CD8-positive, alpha-beta memory T cell (primary cell): ENCODE measurements around the gene SSC5D. TPM values are rescaled to one million over a fixed set of nuclear protein-coding genes. Genes with fewer than 3 reads are reported as not detected.
A peak's percentile ranks its signal among the peaks of the same experiment; 100 is the strongest.

ENCODE experiments used
- CTCF ChIA-PET: fragments of 350-600 bp; sonication (Branson Sonifier 250); formaldehyde crosslinking; loops from one replicate; lab custom pipeline; 2021; ENCODE audit warnings: antibody characterized with exemption; lab: Charles Lee
- POLR2A ChIA-PET: fragments of 350-600 bp; sonication (Branson Sonifier 250); formaldehyde crosslinking; loops from one replicate; lab custom pipeline; 2021; ENCODE audit warnings: antibody characterized with exemption; lab: Charles Lee
- DNase-seq, 5 donors: peaks; one replicate each; pipeline versions ENCODE4 v3.0.0 to v3.0.0-alpha.2; 2020 to 2022; ENCODE audit warnings: mixed read lengths in 1 of 5
- H3K27ac ChIP-seq: one replicate; pipeline ENCODE4 v1.7.0; 2013; ENCODE audit warnings: low read depth, mild to moderate bottlenecking, low read length, moderate library complexity
- H3K27me3 ChIP-seq: 2 replicates; pipeline ENCODE4 v1.7.0; 2013; ENCODE audit warnings: low read length, mild to moderate bottlenecking; ENCODE audit not compliant: insufficient read depth, poor library complexity, severe bottlenecking
- H3K36me3 ChIP-seq: 2 replicates; pipeline ENCODE4 v1.7.0; 2013; ENCODE audit warnings: mild to moderate bottlenecking, low read length, moderate library complexity; ENCODE audit not compliant: insufficient read depth
- H3K4me1 ChIP-seq: 2 replicates; pipeline ENCODE4 v1.7.0; 2013; ENCODE audit warnings: mild to moderate bottlenecking, low read length, moderate library complexity; ENCODE audit not compliant: insufficient read depth
- H3K4me3 ChIP-seq: 2 replicates; pipeline ENCODE4 v1.7.0; 2013; ENCODE audit warnings: mild to moderate bottlenecking, low read length
- H3K9me3 ChIP-seq: 2 replicates; pipeline ENCODE4 v1.7.0; 2013; ENCODE audit warnings: mild to moderate bottlenecking, low read length
- H3K27ac Mint-ChIP-seq, 8 donors: one replicate each; pipeline ENCODE4 v1.8.0; 2020 to 2021; ENCODE audit warnings: mixed read lengths in 8 of 8, mild to moderate bottlenecking in 6 of 8, inconsistent platforms in 3 of 8, moderate library complexity in 3 of 8
- H3K27me3 Mint-ChIP-seq, 2 donors: one replicate each; pipeline ENCODE4 v1.8.0; 2020 to 2021; ENCODE audit warnings: mixed read lengths in 2 of 2, mild to moderate bottlenecking in 1 of 2, moderate library complexity in 1 of 2
- H3K36me3 Mint-ChIP-seq, 3 donors: one replicate each; pipeline ENCODE4 v1.8.0; 2020 to 2021; ENCODE audit warnings: mixed read lengths in 3 of 3, inconsistent platforms in 1 of 3, mild to moderate bottlenecking in 1 of 3
- H3K4me1 Mint-ChIP-seq, 3 donors: one replicate each; pipeline ENCODE4 v1.8.0; 2020 to 2021; ENCODE audit warnings: mixed read lengths in 3 of 3, inconsistent platforms in 1 of 3, mild to moderate bottlenecking in 1 of 3
- H3K4me3 Mint-ChIP-seq, 7 donors: one replicate each; pipeline ENCODE4 v1.8.0; 2020 to 2021; ENCODE audit warnings: mixed read lengths in 7 of 7, mild to moderate bottlenecking in 6 of 7, moderate library complexity in 4 of 7, inconsistent platforms in 2 of 7
- H3K9me3 Mint-ChIP-seq, 5 donors: one replicate each; pipeline ENCODE4 v1.8.0; 2020 to 2022; ENCODE audit warnings: mixed read lengths in 5 of 5, mild to moderate bottlenecking in 3 of 5, moderate library complexity in 2 of 5, inconsistent platforms in 1 of 5
- polyA plus RNA-seq: library from polyadenylated mRNA; unstranded; fragments of 300-500 nt; fragmentation: Illumina TruSeq; gene quantifications from one replicate; pipeline ENCODE4 v1.2.3, GENCODE V29; 2021
- total RNA-seq, 2 experiments: library from RNA; stranded (reverse); gene quantifications; one replicate each; pipeline ENCODE4 v1.2.3, GENCODE V29; 2021

The SSC5D gene
- total and polyA plus RNA-seq, 3 experiments from 2014 or later: 0.35 to 1.2 TPM; not detected in 1

DNA sequence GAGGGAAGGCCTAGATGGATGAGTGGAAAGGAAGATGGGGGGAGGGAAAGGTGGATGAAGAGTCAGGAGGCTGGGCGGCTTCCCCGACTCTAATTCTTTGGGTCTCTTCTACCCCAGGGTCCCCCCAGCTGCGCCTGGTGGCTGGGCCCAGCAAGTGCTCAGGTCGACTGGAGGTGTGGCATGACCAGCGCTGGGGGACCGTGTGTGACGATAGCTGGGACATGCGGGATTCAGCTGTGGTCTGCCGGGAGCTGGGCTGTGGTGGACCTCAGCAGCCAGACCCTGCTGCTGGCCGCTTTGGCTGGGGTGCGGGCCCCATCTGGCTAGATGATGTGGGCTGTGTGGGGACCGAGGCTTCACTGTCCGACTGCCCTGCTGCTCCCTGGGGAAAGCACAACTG lies 9.5 kb downstream of the SSC5D start:
- CTCF ChIA-PET: interaction anchor here (1.2 kb wide), 1 partner anchor 30 kb away, joined by 4 read pairs; no protein-coding TSS in a partner anchor
- H3K27ac Mint-ChIP-seq: peak overlapping the region in 3 of 8 donors; percentile 20 to 79 (median 47)

GRCh38 chr19:55498246-55498840 lies 10.1 kb downstream of the SSC5D start:
- H3K27ac ChIP-seq: no peak overlapping the region
- Mint-ChIP-seq H3K36me3 (peaks cover 0 to 3% (median 0%) of the 10 kb centered on the region in 3 donors), H3K27me3 (peaks cover 0 to 3% of the 10 kb centered on the region in 2 donors), H3K4me1 (peaks cover 4 to 10% (median 6%) of the 10 kb centered on the region in 3 donors), H3K4me3 (no peak overlapping the region), H3K27ac (peak overlapping the region in 1 of 8 donors; percentile 36), H3K9me3 (no peaks in the 10 kb centered on the region)
- no peak overlapping the region for H3K4me3 ChIP-seq
- POLR2A ChIA-PET: no interaction called here
- no peak for DNase-seq
- CTCF ChIA-PET: interaction anchor here (1.0 to 1.2 kb wide), 2 partner anchors 31 to 199 kb away, joined by 3 to 4 read pairs; no protein-coding TSS in a partner anchor
- no peaks in the 10 kb centered on the region for H3K36me3 ChIP-seq
- H3K27me3 ChIP-seq: no peaks in the 10 kb centered on the region
- H3K9me3 ChIP-seq: no peaks in the 10 kb centered on the region
- peaks cover 2% of the 10 kb centered on the region for H3K4me1 ChIP-seq

More for the DNA sequence above, 9.5 kb downstream of the SSC5D start:
- Histone ChIP-seq H3K27me3 (no peaks in the 10 kb centered on the region), H3K27ac (no peak overlapping the region), H3K4me1 (no peaks in the 10 kb centered on the region), H3K9me3 (no peaks in the 10 kb centered on the region), H3K36me3 (no peaks in the 10 kb centered on the region), H3K4me3 (no peak overlapping the region)
- peaks cover 0 to 5% (median 3%) of the 10 kb centered on the region in 3 donors for H3K4me1 Mint-ChIP-seq
- no peak for DNase-seq
- H3K36me3 Mint-ChIP-seq: peaks cover 0 to 3% (median 0%) of the 10 kb centered on the region in 3 donors
- POLR2A ChIA-PET: no interaction called here
- no peaks in the 10 kb centered on the region for H3K9me3 Mint-ChIP-seq
- no peak overlapping the region for H3K4me3 Mint-ChIP-seq
- H3K27me3 Mint-ChIP-seq: peaks cover 3 to 4% of the 10 kb centered on the region in 2 donors

DNA sequence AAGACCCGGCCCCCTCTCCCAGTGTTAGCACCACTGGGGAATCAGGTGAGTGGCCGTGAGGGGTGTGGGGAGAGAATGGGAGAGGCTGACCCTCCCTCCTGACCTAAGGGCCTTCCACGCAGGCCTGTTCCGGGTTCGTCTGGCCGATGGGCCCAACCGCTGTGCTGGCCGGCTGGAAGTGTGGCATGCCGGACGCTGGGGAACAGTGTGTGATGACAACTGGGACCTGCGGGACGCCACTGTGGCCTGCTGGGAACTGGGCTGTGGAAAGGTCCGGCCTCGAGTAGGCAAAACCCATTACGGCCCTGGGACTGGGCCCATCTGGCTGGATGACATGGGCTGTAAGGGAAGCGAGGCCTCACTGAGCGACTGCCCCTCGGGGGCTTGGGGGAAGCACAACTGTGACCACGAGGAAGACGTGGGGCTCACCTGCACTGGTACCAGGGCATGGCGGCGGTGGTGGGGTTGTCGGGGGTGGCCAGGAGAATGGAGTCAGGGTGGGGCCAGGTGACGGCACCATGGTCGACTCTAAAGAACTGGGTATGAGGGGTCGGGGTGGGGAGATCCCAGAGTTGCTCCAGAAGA lies 12.2 kb downstream of the SSC5D start:
- Mint-ChIP-seq H3K9me3 (no peaks in the 10 kb centered on the region), H3K4me3 (no peak overlapping the region), H3K27ac (no peak overlapping the region), H3K27me3 (peaks cover 0 to 1% of the 10 kb centered on the region in 2 donors), H3K4me1 (peaks cover 10 to 14% (median 13%) of the 10 kb centered on the region in 3 donors), H3K36me3 (peaks cover 0 to 3% (median 0%) of the 10 kb centered on the region in 3 donors)
- H3K9me3 ChIP-seq: no peaks in the 10 kb centered on the region
- peaks cover 5% of the 10 kb centered on the region for H3K4me1 ChIP-seq
- H3K27ac ChIP-seq: no peak overlapping the region
- no peak for DNase-seq
- CTCF ChIA-PET: interaction anchor here (1.7 kb wide), 1 partner anchor 359 kb away, joined by 5 read pairs; no protein-coding TSS in a partner anchor
- H3K36me3 ChIP-seq: no peaks in the 10 kb centered on the region
- no peak overlapping the region for H3K4me3 ChIP-seq
- POLR2A ChIA-PET: no interaction called here
- no peaks in the 10 kb centered on the region for H3K27me3 ChIP-seq

DNA sequence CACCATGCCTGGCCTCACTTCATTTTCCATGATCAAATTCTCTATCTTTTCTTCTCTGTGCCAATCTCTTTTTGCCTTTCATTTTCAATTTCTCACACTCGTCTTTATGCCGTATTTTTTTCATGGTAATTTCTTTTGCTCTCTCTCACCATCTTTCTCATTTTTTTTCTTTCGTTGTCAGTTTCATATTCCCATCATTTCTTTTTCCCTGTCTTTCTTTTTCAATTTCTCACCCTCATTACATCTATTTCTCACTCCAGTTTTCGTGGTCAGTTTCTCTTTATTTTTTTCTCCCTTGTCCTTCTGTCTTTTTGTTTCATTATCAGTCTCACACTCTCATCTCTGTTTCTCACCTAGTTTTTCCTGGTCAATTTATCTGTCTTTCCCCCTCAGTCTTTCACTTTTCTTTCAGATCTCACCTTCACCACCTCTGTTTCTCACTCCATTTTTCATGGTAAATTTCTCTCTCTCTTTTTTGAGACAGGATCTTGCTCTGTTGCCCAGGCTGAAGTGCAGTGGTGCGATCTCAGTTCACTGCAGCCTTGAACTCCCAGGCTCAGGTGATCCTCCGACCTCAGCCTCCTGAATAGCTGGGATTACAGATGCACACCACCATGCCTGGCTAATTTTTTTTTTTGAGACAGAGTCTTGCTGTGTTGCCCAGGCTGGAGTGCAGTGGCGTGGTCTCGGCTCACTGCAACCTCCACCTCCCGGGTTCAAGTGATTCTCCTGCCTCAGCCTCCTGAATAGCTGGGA lies 14.1 kb downstream of the SSC5D start:
- peaks cover 0 to 3% (median 0%) of the 10 kb centered on the region in 3 donors for H3K36me3 Mint-ChIP-seq
- Histone ChIP-seq H3K4me1 (peaks cover 5% of the 10 kb centered on the region), H3K27ac (no peak overlapping the region), H3K9me3 (no peaks in the 10 kb centered on the region), H3K36me3 (no peaks in the 10 kb centered on the region), H3K4me3 (no peak overlapping the region), H3K27me3 (no peaks in the 10 kb centered on the region)
- no peak for DNase-seq
- peak overlapping the region in 5 of 7 donors; percentile 3 to 17 (median 11) for H3K4me3 Mint-ChIP-seq
- CTCF ChIA-PET: interaction anchor here (0.6 to 1.7 kb wide), 3 partner anchors 35 to 361 kb away, joined by 5 to 9 read pairs (median 5); no protein-coding TSS in a partner anchor
- POLR2A ChIA-PET: no interaction called here
- H3K4me1 Mint-ChIP-seq: peaks cover 10 to 14% (median 13%) of the 10 kb centered on the region in 3 donors
- no peaks in the 10 kb centered on the region for H3K27me3 Mint-ChIP-seq
- H3K9me3 Mint-ChIP-seq: no peaks in the 10 kb centered on the region
- H3K27ac Mint-ChIP-seq: peak overlapping the region in 3 of 8 donors; percentile 2 to 77 (median 11)

- H3K27me3 ChIP-seq: no peaks in the 10 kb centered on the region
- peaks cover 0 to 3% (median 0%) of the 10 kb centered on the region in 3 donors for H3K36me3 Mint-ChIP-seq
- peak overlapping the region; percentile 51 for H3K27ac ChIP-seq
- H3K4me3 Mint-ChIP-seq: peak overlapping the region; percentile 70 to 94 (median 85)
- no peaks in the 10 kb centered on the region for H3K9me3 ChIP-seq
- H3K27me3 Mint-ChIP-seq: peaks cover 2 to 7% of the 10 kb centered on the region in 2 donors
- H3K4me1 ChIP-seq: peaks cover 5% of the 10 kb centered on the region
- ChIA-PET CTCF (interaction anchor here (0.6 to 2.8 kb wide), 31 partner anchors 8 to 826 kb away, joined by 3 to 80 read pairs (median 7); partner anchors contain the start of genes ISOC2, KMT5C, NAT14 and SSC5D), POLR2A (interaction anchor here (1.4 to 1.6 kb wide), 2 partner anchors 27 to 129 kb away, joined by 5 to 6 read pairs; no protein-coding TSS in a partner anchor)
- H3K9me3 Mint-ChIP-seq: no peaks in the 10 kb centered on the region
- no peak for DNase-seq
- H3K27ac Mint-ChIP-seq: peak overlapping the region in 7 of 8 donors; percentile 41 to 98 (median 85)
- H3K4me1 Mint-ChIP-seq: peaks cover 10 to 14% (median 13%) of the 10 kb centered on the region in 3 donors
- H3K36me3 ChIP-seq: no peaks in the 10 kb centered on the region
- H3K4me3 ChIP-seq: peak overlapping the region; percentile 82
Observed at GRCh38 chr19:55503157-55503501, 14.9 kb downstream of the SSC5D start.

DNA sequence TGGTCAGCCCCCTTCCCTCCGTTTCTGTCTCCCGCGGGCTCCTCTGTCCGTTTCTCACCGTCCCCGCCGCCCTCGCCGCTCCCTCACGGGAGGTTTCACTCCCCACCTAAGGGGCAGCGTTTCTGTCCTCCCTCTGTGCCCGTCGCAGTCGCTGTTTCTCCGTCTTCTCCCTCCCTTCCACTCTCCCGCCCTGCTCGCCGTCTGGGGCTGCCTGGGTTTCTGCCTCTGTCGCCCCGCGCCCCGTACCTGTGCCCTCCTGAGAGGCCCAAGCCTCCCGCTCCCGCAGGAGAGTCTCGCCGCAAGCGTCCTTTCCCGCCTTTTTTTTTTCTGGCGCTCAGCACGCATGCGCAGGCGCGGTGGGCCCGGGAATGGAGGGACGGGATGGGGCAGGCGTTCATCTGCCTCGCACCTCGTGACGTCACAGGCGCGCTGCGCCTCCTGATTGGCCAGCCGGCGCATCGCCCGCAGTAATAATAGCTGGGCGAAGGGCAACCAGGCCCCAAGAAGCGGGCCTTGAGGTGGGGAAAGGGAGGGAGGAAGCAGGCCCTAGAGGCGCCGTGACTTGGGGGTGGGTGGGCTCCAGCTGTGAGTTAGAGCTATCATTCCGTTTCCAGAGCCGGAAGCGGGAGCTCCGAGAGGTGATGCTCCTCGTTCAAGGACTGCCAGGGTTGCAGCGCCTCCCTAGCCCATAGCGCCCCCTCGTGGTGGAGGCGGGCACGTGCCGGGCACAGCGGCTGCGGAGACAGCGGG lies 15.4 kb downstream of the SSC5D start:
- H3K27me3 Mint-ChIP-seq: peaks cover 4 to 10% of the 10 kb centered on the region in 2 donors
- ChIA-PET POLR2A (interaction anchor here (0.6 to 1.6 kb wide), 6 partner anchors 28 to 151 kb away, joined by 3 to 6 read pairs (median 4); partner anchors contain the start of gene FIZ1), CTCF (interaction anchor here (0.6 to 2.8 kb wide), 60 partner anchors 9 to 1021 kb away, joined by 3 to 80 read pairs (median 4); partner anchors contain the start of genes HSPBP1, ISOC2, KMT5C and NAT14)
- H3K27ac ChIP-seq: peak overlapping the region; percentile 51
- H3K4me3 ChIP-seq: peak overlapping the region; percentile 82
- no peaks in the 10 kb centered on the region for H3K9me3 Mint-ChIP-seq
- peak; percentile 90 to 94 (median 91) for DNase-seq
- no peaks in the 10 kb centered on the region for H3K36me3 ChIP-seq
- H3K27ac Mint-ChIP-seq: peak overlapping the region; percentile 71 to 98 (median 88)
- H3K36me3 Mint-ChIP-seq: peaks cover 0 to 3% (median 0%) of the 10 kb centered on the region in 3 donors
- peaks cover 10 to 14% (median 13%) of the 10 kb centered on the region in 3 donors for H3K4me1 Mint-ChIP-seq
- H3K27me3 ChIP-seq: no peaks in the 10 kb centered on the region
- peak overlapping the region; percentile 70 to 94 (median 85) for H3K4me3 Mint-ChIP-seq
- H3K4me1 ChIP-seq: peaks cover 5% of the 10 kb centered on the region
- H3K9me3 ChIP-seq: no peaks in the 10 kb centered on the region

GRCh38 chr19:55504252-55504603 lies 16.0 kb downstream of the SSC5D start:
- ChIA-PET POLR2A (interaction anchor here (0.5 to 1.6 kb wide), 7 partner anchors 28 to 150 kb away, joined by 3 to 6 read pairs (median 4); partner anchors contain the start of gene FIZ1), CTCF (interaction anchor here (0.7 to 2.8 kb wide), 53 partner anchors 9 to 1021 kb away, joined by 3 to 80 read pairs (median 5); partner anchors contain the start of genes HSPBP1, ISOC2, KMT5C and NAT14)
- no peak overlapping the region for H3K4me3 ChIP-seq
- DNase-seq: no peak
- no peaks in the 10 kb centered on the region for H3K9me3 Mint-ChIP-seq
- H3K36me3 Mint-ChIP-seq: peaks cover 0 to 3% (median 0%) of the 10 kb centered on the region in 3 donors
- peak overlapping the region; percentile 54 to 93 (median 79) for H3K4me3 Mint-ChIP-seq
- peaks cover 5% of the 10 kb centered on the region for H3K4me1 ChIP-seq
- H3K27me3 ChIP-seq: no peaks in the 10 kb centered on the region
- H3K4me1 Mint-ChIP-seq: peaks cover 10 to 14% (median 13%) of the 10 kb centered on the region in 3 donors
- no peak overlapping the region for H3K27ac ChIP-seq
- peaks cover 4 to 14% of the 10 kb centered on the region in 2 donors for H3K27me3 Mint-ChIP-seq
- H3K27ac Mint-ChIP-seq: peak overlapping the region in 3 of 8 donors; percentile 23 to 82 (median 77)
- no peaks in the 10 kb centered on the region for H3K36me3 ChIP-seq
- no peaks in the 10 kb centered on the region for H3K9me3 ChIP-seq
